Activated CD8-positive, alpha-beta memory T cell treated with anti-CD3 and anti-CD28 coated beads for 36 hours (primary cell): ENCODE results near the gene SDF2L1. TPM values are rescaled to one million over a fixed set of nuclear protein-coding genes. Genes with fewer than 3 reads are reported as not detected.
"Not testable (repeated sequence)": the region's sequence is repeated elsewhere in the genome, so short reads cannot be mapped to it uniquely, and the experiment has no call there.

ENCODE experiments used
- CTCF ChIA-PET: fragments of 350-600 bp; sonication (Branson Sonifier 250); formaldehyde crosslinking; loops from one replicate; lab custom pipeline; 2021; ENCODE audit warnings: antibody characterized with exemption; lab: Charles Lee
- POLR2A ChIA-PET: fragments of 350-600 bp; sonication (Branson Sonifier 250); formaldehyde crosslinking; loops from one replicate; lab custom pipeline; 2021; ENCODE audit warnings: antibody characterized with exemption; lab: Charles Lee
- total RNA-seq, 2 experiments: library from RNA; stranded (reverse); gene quantifications; one replicate each; pipeline ENCODE4 v1.2.3, GENCODE V29; 2021

SDF2L1 gene
- total RNA-seq, 2 experiments from 2014 or later = 70.7 to 71.6 TPM

DNA sequence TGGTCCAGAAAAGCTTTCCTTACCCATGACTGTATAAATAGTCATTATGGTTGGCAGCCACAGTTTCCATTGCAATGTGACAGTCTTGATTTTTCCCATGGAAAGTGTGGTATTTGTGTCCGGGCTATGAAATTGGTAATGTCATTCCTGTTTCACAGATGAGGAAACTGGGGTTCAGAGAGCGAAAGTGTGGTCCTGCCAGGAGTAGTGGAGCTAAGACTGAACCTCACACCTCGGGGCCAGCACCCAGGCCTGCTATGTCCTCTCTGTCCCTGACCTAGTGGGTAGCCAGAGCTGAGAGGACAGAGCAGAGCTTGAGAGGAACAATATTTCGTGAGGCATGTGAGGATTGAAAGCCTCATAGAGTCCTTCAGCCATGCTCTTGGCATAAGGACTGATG is 11.1 kb upstream of the SDF2L1 start:
- ChIA-PET POLR2A (interaction anchor here (1.3 to 7.1 kb wide), 2 partner anchors 12 to 62 kb away, joined by 7 to 84 read pairs; partner anchors contain the start of gene SDF2L1), CTCF (interaction anchor here (0.6 to 4.1 kb wide), 6 partner anchors 11 to 27 kb away, joined by 3 to 61 read pairs (median 3); partner anchors contain the start of gene SDF2L1)

DNA sequence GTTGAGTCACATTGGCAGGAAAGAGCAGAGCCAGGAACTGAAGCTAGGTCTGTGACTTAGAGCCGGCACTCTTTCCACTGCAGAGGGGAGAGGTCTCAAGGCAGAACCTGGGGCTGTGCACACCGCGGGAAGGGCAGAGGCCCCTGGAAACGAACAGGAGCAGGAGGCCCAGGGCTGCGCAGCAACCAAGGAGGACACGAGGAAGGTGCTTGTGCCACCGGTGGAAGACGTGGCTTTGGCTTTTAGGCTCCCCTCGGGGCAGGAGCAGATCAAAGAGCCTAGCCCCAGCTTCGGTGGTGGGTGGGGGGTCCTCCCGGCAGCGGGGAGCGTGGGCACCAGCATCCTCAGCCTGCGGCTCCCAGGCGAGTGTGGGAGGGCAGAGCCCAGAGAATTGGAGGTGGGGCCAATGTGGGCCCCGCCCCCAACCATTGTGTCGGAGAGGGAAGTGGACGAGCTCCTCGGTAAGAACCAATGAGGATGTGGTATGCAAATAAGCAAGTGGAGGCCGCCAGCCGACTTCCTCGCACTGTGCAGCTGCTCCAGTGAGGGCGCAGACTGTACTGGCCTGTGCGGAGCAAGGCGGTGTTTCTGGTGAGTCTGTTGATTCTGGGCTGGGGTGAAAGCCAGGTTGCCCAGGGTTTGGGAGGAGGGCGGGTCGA is 9.7 kb upstream of the SDF2L1 start, which contains the start of gene CCDC116:
TSS of gene CCDC116 (plus strand) at position 524 of the 659 bp plus-strand sequence. CDS start 422 bp downstream, outside the sequence.
- ChIA-PET CTCF (interaction anchor here (0.8 to 1.3 kb wide), 4 partner anchors 9 to 16 kb away, joined by 3 to 7 read pairs (median 4); partner anchors contain the start of gene SDF2L1), POLR2A (interaction anchor here (1.3 to 7.1 kb wide), 2 partner anchors 10 to 63 kb away, joined by 7 to 84 read pairs; partner anchors contain the start of gene SDF2L1)

DNA sequence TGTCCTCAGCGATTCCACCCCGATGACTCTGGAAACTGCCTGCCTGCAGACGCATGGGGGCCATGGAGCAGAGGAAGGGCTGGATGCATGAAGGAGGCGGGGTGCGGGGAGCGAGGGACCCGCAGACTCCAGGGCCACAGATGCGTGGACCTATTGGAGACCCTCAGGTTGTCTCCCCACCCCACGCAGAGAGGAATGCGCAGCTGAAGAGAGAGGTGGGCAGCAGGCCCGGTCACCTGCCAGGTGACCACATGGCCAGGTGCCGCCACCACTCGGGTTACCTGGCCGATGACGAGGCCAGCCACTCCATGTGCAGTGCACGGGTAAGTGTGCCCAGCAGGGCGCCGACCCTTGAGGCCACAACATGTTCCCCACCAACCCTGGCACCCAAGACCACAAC is 9.2 kb upstream of the SDF2L1 start:
- ChIA-PET POLR2A (interaction anchor here (7.1 kb wide), 1 partner anchor 10 kb away, joined by 84 read pairs; the partner anchor contains the start of gene SDF2L1), CTCF (interaction anchor here (0.8 to 1.3 kb wide), 4 partner anchors 10 to 16 kb away, joined by 3 to 7 read pairs (median 4); partner anchors contain the start of gene SDF2L1)

DNA sequence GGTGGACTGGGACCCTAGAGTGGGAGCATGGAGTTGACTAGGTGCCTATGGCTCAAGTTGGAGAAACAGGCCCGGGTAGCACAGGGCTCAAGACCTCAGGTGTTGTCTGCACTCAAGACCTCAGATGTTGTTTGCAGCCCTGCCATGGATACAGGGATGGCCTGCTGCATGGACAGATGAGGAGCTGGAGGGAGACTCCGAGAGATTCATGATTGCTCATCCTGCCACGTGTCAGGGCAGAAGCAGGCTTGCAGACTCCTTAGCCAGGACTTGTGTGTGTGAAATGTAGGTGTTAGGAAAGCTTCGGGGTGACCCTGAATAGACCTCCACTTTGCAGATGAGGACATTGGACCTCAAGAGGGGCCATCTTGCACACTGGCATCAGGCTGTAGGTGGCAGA is 8.6 kb upstream of the SDF2L1 start:
- ChIA-PET CTCF (interaction anchor here (0.9 kb wide), 1 partner anchor 10 kb away, joined by 3 read pairs; no protein-coding TSS in a partner anchor), POLR2A (interaction anchor here (7.1 kb wide), 1 partner anchor 9 kb away, joined by 84 read pairs; the partner anchor contains the start of gene SDF2L1)

DNA sequence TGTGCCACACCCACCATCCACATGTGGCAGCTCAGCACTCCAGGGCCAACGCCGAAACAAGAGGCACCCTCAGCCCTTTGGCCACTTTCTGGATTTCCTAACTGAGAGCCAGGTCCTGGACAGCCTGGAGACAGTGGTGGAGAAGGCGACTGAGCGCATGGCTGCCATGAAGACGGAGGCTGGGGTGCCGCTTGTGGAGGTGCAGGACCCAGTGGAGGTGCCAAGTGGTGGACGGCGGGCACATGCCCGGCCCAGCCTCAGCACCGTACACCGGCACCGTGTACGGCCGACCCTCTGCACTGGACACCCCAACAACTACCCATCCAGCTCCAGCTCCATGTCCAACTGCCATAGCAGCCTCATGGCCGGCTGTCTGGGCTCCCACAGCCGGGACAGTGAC is 8.0 kb upstream of the SDF2L1 start:
- POLR2A ChIA-PET = interaction anchor here (0.5 to 7.1 kb wide), 2 partner anchors 8 to 32 kb away, joined by 8 to 84 read pairs; partner anchors contain the start of gene SDF2L1
- CTCF ChIA-PET = interaction anchor here (0.9 kb wide), 1 partner anchor 9 kb away, joined by 3 read pairs; no protein-coding TSS in a partner anchor

DNA sequence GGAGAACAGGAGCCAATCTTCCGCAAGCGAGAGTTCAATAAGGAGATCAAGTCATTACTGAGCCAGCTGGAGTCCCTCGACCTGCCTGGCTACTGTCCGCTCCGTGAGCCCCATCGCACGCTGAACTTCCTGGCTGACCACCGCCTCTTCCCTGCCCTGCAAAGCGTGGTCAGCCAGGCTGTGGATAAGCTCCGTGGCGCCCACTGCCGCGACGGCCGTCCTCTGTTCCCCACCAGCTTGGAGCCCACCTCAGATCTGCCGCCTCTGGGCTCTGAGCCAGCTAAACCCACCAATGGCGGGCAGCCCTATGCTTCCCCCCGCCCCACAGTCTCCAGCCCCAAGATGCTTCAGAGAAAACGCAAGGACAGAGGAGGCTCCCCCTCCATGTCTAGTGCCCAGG is 7.3 kb upstream of the SDF2L1 start:
- ChIA-PET POLR2A (interaction anchor here (0.6 kb wide), 1 partner anchor 231 kb away, joined by 4 read pairs; no protein-coding TSS in a partner anchor), CTCF (no interaction called here)

DNA sequence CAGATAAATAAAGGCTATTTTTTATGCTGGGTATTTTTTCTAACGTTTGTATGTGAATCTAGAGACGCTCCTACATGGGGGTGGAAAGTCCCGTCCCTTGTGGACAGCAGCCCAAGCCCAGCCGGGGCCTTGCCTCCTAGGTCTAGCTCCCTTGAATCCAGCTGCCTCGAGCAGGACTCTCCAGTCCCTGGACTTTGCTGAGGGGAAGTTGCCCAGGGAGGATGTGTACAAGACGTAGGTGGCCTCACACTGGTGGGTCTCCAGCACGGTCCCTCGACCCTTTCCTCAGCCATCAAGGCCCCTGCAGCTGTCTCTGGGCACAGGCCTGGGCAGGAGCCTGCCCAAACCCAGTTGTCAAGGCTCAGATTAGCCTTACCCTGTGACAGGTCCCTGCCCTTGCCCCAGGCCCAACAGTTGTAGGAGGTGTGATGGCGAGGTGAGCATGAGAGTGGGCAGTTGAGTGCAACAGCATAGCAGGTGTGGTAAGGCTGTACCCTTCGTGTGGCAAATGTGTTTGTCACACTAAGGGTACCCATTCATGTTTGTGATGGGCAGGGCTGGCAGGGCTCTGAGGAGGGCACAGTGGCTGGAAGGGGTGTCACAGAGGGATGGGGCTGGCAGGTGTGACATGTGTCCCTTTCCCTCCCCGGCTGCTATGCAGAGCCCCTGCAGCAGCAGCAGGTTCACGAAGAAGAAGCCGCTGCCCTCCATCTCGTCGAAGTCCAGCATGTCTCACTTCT is 6.2 kb upstream of the SDF2L1 start:
- CTCF ChIA-PET = interaction anchor here (1.0 to 1.5 kb wide), 3 partner anchors 10 to 28 kb away, joined by 3 to 5 read pairs (median 5); no protein-coding TSS in a partner anchor
- POLR2A ChIA-PET = no interaction called here

DNA sequence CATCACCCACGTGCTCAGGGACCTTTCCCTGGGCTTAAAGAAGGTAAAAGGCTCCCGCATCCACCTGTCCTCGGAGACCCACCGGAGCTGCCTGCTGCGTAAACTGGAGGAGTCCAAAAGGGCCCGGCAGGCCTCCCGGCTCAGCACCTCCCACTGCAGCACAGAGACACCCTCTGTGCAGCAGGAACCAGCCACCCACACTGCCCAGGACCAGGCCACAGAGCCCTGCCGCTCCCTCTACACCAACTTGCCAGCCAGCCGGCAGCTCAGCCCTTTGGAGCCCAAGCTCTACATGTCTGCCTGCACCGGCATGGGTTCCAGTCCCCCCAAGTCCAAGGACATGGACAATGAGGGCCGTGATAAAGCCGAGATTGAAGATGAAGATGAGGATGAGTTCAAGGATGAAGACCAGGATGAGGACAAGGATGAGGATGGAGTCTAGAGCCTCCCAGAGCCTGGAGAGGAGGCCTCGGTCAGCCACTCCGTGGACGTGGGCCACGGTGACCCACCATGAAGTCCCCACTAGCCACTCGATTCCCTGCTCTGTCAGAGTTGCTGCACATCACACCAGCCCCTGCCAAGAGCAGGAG is 5.4 kb upstream of the SDF2L1 start:
- CTCF ChIA-PET = interaction anchor here (1.3 to 1.5 kb wide), 2 partner anchors 9 to 11 kb away, joined by 5 read pairs; no protein-coding TSS in a partner anchor
- POLR2A ChIA-PET = no interaction called here

DNA sequence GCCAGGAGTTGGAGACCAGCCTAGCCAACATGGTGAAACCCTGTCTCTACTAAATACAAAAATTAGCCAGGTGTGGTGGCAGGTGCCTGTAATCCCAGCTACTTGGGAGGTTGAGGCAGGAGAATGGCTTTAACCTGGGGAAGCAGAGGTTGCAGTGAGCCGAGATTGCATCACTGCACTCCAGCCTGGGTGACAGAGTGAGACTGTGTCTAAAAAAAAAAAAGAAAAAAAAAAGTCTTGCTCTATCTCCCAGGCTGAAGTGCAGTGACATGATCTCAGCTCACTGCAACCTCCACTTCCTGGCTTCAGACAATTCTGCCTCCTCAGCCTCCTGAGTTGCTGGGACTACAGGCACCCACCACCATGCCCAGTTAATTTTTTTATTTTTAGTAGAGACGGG is 4.7 kb upstream of the SDF2L1 start:
- POLR2A ChIA-PET, CTCF ChIA-PET: not testable (repeated sequence)

DNA sequence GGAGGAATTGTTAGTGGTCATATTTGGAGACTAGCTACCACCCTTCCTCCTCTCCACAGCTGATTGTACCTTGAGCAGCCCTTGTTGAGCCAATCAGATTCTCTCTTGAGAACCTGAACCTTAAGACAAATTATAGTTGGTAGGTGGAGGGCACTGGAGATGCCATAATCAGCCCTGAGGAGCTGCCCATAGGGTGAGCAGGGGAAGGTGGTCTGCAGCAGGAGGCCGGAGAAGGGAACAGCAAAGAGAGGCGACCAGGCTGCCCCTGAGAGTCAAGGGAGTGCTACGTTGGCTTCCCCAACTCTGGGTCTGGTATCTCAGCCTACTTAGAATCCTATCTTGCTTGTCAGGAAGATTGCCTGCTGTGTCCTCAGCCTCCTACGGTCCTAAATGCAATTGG is 2.7 kb upstream of the SDF2L1 start:
- POLR2A ChIA-PET = no interaction called here

DNA sequence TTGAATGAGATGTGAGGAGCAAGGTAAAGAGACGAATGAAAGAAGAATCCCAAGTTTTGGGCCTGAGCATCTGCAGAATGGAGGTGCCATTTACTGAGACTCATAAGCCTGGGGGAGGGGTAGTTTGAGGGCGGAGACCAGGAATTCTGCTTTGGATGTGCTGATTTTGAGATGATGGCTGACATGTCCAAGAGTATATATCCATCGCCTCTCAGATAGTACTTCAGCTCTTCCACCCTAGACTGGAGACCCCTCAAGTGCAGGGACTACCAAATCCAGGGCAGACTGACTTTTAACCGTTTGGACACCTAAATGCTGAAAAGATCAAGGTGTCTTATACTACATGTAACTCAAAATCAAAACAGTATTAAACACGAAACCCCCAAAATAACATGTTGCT is 1.3 kb upstream of the SDF2L1 start:
- POLR2A ChIA-PET = interaction anchor here (1.6 to 4.4 kb wide), 3 partner anchors 10 to 17 kb away, joined by 5 to 84 read pairs (median 14); partner anchors contain the start of genes CCDC116 and YDJC

More for the DNA sequence above, 2.7 kb upstream of the SDF2L1 start:
- CTCF ChIA-PET = no interaction called here

DNA sequence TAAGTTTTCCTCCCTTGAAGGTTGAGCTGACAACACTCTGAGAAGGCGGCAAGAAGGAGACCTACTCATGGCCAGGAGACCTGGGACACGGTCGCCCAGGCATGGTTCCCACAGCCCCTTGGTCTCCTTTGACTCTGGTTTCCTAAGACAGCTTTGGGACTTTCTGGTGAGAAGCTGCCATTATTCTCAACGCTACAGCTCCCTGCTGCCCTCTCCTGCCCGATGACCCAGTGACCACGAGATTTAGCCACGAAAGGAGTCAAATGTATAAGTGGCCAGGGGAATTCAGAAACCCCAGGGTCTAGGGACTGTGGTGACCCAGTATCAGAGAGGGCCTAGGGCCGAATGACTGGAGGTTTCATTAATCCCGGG is 699 bp upstream of the SDF2L1 start:
- ChIA-PET POLR2A (interaction anchor here (1.6 to 4.4 kb wide), 4 partner anchors 11 to 24 kb away, joined by 5 to 84 read pairs (median 10); partner anchors contain the start of genes CCDC116, PPIL2 and YDJC), CTCF (interaction anchor here (0.5 to 3.3 kb wide), 5 partner anchors 12 to 72 kb away, joined by 3 to 61 read pairs (median 6); partner anchors contain the start of gene YDJC)

More for the DNA sequence above, 1.3 kb upstream of the SDF2L1 start:
- CTCF ChIA-PET = interaction anchor here (1.4 to 3.3 kb wide), 2 partner anchors 11 to 55 kb away, joined by 6 to 61 read pairs; partner anchors contain the start of gene YDJC

DNA sequence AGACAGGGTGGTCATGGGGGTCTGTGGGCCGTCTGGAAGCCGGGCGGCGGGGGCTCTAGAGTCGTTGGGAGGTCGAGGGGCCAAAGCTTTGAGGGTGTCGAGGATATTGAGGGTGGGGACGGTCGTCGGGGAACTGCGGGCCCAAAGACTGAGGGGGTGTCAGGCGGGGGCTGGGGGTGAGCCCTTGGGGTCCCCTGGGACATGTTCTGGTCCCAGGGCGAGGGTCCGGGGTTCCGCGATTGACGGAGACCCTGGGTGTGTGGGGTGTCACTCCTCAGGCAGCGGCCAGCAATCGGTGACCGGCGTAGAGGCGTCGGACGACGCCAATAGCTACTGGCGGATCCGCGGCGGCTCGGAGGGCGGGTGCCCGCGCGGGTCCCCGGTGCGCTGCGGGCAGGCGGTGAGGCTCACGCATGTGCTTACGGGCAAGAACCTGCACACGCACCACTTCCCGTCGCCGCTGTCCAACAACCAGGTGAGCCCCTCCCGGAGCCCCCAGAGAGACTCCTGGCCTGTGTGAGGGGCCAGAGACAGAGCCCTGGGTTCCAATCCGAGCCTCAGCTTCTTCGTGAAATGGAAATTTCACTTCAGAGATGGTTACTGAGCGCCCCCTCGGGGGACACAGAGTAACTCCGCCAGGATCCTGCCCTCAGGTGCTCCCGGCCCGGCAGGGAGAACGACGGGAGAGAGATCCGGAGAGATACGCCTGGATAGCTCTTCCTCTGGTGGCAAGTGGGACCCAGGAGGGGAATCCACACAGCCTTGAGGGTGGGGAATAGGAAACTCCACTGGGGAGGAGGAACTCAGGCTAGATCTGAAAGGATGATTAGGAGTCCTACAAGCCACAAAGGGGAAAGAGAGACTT is 714 bp downstream of the SDF2L1 start:
- ChIA-PET CTCF (interaction anchor here (0.5 to 3.3 kb wide), 12 partner anchors 9 to 77 kb away, joined by 3 to 61 read pairs (median 4); partner anchors contain the start of genes CCDC116 and YDJC), POLR2A (interaction anchor here (0.6 to 4.4 kb wide), 7 partner anchors 9 to 1543 kb away, joined by 3 to 84 read pairs (median 5); partner anchors contain the start of genes CCDC116, PPIL2 and YDJC)

DNA sequence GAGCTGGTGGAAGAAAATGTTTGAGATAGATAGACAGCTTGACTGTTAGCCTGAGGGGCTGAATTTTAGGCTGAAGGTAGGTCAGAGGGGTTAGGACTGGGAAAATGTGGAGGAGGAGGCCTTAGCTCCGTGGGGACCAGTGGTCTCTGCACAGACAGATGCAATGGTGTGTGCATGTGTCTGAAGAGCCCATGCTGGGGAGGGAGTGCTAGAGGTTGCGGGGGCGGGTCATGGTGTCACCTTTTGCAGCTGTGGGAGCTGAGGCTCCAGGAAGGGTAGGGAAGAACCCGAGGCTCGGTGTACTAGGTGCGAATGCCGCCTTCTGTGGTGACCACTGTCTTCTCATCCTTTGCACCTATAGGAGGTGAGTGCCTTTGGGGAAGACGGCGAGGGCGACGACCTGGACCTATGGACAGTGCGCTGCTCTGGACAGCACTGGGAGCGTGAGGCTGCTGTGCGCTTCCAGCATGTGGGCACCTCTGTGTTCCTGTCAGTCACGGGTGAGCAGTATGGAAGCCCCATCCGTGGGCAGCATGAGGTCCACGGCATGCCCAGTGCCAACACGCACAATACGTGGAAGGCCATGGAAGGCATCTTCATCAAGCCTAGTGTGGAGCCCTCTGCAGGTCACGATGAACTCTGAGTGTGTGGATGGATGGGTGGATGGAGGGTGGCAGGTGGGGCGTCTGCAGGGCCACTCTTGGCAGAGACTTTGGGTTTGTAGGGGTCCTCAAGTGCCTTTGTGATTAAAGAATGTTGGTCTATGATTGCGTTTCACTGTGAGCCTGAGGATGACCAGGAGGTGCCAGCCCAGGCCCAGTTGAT is 1.6 kb downstream of the SDF2L1 start:
- POLR2A ChIA-PET = interaction anchor here (1.0 to 4.4 kb wide), 3 partner anchors 13 to 56 kb away, joined by 4 to 84 read pairs (median 6); partner anchors contain the start of genes CCDC116, PPIL2 and YDJC
- CTCF ChIA-PET = interaction anchor here (1.2 to 3.3 kb wide), 8 partner anchors 10 to 67 kb away, joined by 3 to 61 read pairs (median 4); partner anchors contain the start of genes CCDC116 and YDJC

DNA sequence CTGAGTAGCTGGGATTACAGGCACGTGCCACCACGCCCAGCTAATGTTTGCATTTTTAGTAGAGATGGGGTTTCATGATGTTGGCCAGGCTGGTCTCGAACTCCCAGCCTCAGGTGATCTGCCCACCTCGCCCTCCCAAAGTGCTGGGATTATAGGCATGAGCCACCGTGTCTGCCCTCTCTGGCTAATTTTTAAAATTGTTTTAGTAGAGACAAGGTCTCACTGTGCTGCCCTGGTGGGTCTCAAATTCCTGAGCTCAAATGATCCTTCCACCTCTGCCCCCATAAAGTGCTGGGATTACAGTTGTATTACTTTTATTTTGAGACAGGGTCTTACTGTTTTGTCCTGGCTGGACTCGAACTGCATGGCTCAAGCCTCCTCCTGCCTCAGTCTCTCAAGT is 3.4 kb downstream of the SDF2L1 start:
- CTCF ChIA-PET = interaction anchor here (0.7 to 2.5 kb wide), 3 partner anchors 10 to 17 kb away, joined by 3 to 16 read pairs (median 5); no protein-coding TSS in a partner anchor
- POLR2A ChIA-PET = not testable (repeated sequence)
